IPS-20b (cell line): Measurements from ENCODE around the gene CALN1.

Source experiments
- H3K27ac ChIP-seq: one replicate; pipeline ENCODE4 v1.5.1; 2013; ENCODE audit warnings: low read length
- H3K27me3 ChIP-seq: 2 replicates; pipeline ENCODE4 v1.6.1; 2013; ENCODE audit warnings: mild to moderate bottlenecking, low read length, inconsistent platforms; ENCODE audit not compliant: insufficient read depth
- H3K36me3 ChIP-seq: 2 replicates; pipeline ENCODE4 v1.6.1; 2013; ENCODE audit warnings: low read depth, mild to moderate bottlenecking, inconsistent platforms, low read length, moderate library complexity; ENCODE audit not compliant: insufficient read depth
- H3K4me1 ChIP-seq: 2 replicates; pipeline ENCODE4 v1.6.1; 2013; ENCODE audit warnings: mild to moderate bottlenecking, control low read depth, inconsistent platforms, low read length, moderate library complexity; ENCODE audit not compliant: insufficient read depth
- H3K4me3 ChIP-seq: 2 replicates; pipeline ENCODE4 v1.5.1; 2013; ENCODE audit warnings: mild to moderate bottlenecking, low read length, inconsistent platforms
- H3K9ac ChIP-seq: 2 replicates; pipeline ENCODE4 v1.6.1; 2013; ENCODE audit warnings: low read depth, mild to moderate bottlenecking, inconsistent platforms, low read length, moderate library complexity
- H3K9me3 ChIP-seq: 2 replicates; pipeline ENCODE4 v1.6.1; 2013; ENCODE audit warnings: mild to moderate bottlenecking, low read depth, low read length, inconsistent platforms; ENCODE audit not compliant: insufficient read depth

The CALN1 gene

DNA sequence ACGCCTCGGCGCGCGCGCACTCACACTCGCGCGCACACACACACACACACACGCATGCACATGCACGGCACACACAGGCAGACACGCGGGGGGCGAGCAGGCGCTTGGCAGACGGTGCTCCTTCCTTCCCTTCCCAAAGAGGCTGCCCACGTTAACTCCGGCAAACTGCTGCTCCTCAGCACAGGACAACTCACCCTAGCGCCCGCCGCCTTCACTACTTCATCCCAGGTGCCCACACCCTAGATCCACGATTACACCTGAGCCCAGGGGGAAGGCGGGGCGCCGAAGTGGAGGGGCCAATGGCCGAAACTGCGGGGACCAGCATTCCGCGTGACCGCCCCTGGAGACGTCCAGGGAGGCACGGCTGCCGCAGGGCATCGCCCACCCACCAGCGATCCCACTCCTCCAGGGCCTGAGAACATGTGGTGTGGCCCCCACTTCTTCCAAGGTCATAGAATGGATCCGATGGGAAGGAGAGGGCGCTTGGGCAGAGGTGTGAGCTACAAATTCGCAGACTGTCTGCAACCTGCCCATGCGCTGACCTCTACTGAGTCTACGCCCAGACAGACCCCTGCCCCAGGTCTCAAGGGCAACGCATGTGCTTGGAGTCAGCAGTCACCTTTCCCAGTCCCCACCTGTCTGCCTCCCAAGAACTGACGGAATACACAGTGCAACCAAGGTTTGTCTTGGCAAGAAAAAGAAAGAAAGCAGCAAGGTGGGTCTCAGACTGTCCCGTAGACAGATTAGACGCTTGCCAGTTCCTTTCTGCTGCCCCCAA lies 74.6 kb downstream of the CALN1 start:
- Histone ChIP-seq H3K9me3 (no peaks in the 10 kb centered on the region), H3K4me3 (peak overlapping the region; percentile 85), H3K9ac (peak overlapping the region; percentile 79; the same call in 1 of the 2 replicates), H3K36me3 (no peaks in the 10 kb centered on the region), H3K27me3 (peaks cover 53% of the 10 kb centered on the region), H3K4me1 (peaks cover 7% of the 10 kb centered on the region), H3K27ac (no peak overlapping the region)

- Histone ChIP-seq H3K27ac (no peak overlapping the region), H3K36me3 (no peaks in the 10 kb centered on the region), H3K4me3 (peak overlapping the region; percentile 85), H3K4me1 (peaks cover 7% of the 10 kb centered on the region), H3K27me3 (peaks cover 53% of the 10 kb centered on the region), H3K9me3 (0 out of 2 replicates have a peak, but pooled peaks cover 3% of the 10 kb centered on the region), H3K9ac (peak overlapping the region; percentile 79; the same call in 1 of the 2 replicates)
Observed at GRCh38 chr7:72336632-72337389, 75.3 kb downstream of the CALN1 start.

- Histone ChIP-seq H3K27ac (no peak overlapping the region), H3K9me3 (0 out of 2 replicates have a peak, but pooled peaks cover 3% of the 10 kb centered on the region), H3K4me3 (peak overlapping the region; percentile 85; the same call in 1 of the 2 replicates), H3K9ac (peak overlapping the region; percentile 79; the same call in 1 of the 2 replicates), H3K27me3 (peaks cover 53% of the 10 kb centered on the region), H3K36me3 (no peaks in the 10 kb centered on the region), H3K4me1 (peaks cover 7% of the 10 kb centered on the region)
Observed at GRCh38 chr7:72336382-72336631, 75.8 kb downstream of the CALN1 start.

- Histone ChIP-seq H3K4me1 (peaks cover 7% of the 10 kb centered on the region), H3K27ac (no peak overlapping the region), H3K36me3 (no peaks in the 10 kb centered on the region), H3K9me3 (0 out of 2 replicates have a peak, but pooled peaks cover 3% of the 10 kb centered on the region), H3K4me3 (peak overlapping the region; percentile 85), H3K9ac (peak overlapping the region; percentile 79), H3K27me3 (peaks cover 53% of the 10 kb centered on the region)
Observed at GRCh38 chr7:72335561-72336381, 76.4 kb downstream of the CALN1 start.

DNA sequence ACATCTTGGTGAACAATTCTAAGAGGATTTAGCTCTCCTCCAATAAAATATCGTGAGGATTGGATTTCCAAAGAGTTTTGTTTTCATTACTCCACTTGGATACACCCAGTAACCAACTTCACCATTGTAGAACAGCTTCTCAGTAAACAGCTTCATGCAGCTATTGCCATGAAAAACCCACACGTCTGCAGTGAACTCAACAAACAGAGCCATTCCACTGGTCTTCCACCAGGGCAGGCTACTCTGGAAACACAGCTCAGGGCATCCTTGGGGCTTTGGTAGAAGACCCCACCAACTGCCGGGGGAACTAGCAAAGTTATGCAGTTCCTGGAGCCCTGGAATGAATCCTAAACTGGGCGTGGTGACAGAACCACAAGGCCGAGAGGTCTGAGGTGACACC lies 77.4 kb downstream of the CALN1 start:
- Histone ChIP-seq H3K27me3 (peaks cover 53% of the 10 kb centered on the region), H3K4me3 (no peak overlapping the region), H3K27ac (no peak overlapping the region)

DNA sequence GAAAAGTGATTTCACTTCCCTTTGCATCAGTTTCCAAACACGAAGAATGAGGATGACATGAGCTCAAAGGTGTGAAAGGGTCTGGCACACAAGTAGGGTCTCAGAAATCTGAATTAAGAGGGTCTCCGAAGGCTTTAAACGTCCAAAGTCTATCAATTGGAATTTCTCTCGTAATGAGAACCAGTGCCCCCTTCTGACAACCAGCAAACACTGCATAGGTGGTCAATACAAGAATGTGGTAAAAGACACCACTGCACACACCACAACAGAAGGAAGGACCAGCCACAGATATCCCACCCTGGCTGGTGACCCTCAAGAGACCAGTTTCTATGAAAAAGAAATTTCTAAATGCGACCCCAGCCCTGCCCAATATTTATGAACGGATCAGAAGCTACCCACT lies 78.1 kb downstream of the CALN1 start:
- H3K9ac ChIP-seq: no peak overlapping the region
- H3K36me3 ChIP-seq: no peaks in the 10 kb centered on the region
- H3K4me1 ChIP-seq: peaks cover 7% of the 10 kb centered on the region
- H3K9me3 ChIP-seq: 0 out of 2 replicates have a peak, but pooled peaks cover 3% of the 10 kb centered on the region
- peaks cover 48% of the 10 kb centered on the region for H3K27me3 ChIP-seq
- H3K4me3 ChIP-seq: no peak overlapping the region
- no peak overlapping the region for H3K27ac ChIP-seq

More for the DNA sequence above, 77.4 kb downstream of the CALN1 start:
- Histone ChIP-seq H3K9ac (no peak overlapping the region), H3K9me3 (0 out of 2 replicates have a peak, but pooled peaks cover 3% of the 10 kb centered on the region), H3K36me3 (no peaks in the 10 kb centered on the region), H3K4me1 (peaks cover 7% of the 10 kb centered on the region)

GRCh38 chr7:72326811-72327210 lies 85.3 kb downstream of the CALN1 start:
- Histone ChIP-seq H3K4me3 (no peak overlapping the region), H3K9ac (no peak overlapping the region), H3K4me1 (no peaks in the 10 kb centered on the region), H3K27ac (no peak overlapping the region), H3K27me3 (no peaks in the 10 kb centered on the region), H3K9me3 (no peaks in the 10 kb centered on the region), H3K36me3 (no peaks in the 10 kb centered on the region)

DNA sequence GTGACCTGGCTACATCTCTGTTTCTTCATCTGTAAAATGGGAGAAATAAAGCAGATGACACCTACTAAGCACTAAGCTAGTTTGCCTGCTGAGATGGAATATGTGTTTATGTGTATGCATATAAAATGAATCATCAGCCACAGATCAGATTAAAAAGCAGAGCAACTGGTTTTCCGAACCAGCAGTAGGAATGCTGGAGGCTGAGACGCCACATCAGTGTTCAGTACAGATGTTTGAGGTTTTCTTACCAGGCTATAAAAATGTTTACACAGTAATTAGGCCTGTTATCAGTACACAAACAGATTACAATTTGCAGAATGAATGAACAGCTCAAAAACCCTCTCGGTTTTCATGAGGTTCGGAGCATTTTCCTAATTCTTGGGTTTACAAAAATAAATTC lies 85.8 kb downstream of the CALN1 start:
- Histone ChIP-seq H3K9ac (no peak overlapping the region; the same call in 1 of the 2 replicates), H3K27me3 (no peaks in the 10 kb centered on the region), H3K4me1 (no peaks in the 10 kb centered on the region), H3K27ac (no peak overlapping the region), H3K9me3 (no peaks in the 10 kb centered on the region), H3K36me3 (no peaks in the 10 kb centered on the region), H3K4me3 (no peak overlapping the region)

- Histone ChIP-seq H3K36me3 (no peaks in the 10 kb centered on the region), H3K27ac (no peak overlapping the region), H3K9me3 (no peaks in the 10 kb centered on the region), H3K4me1 (no peaks in the 10 kb centered on the region), H3K4me3 (no peak overlapping the region), H3K27me3 (no peaks in the 10 kb centered on the region), H3K9ac (no peak overlapping the region)
Observed at GRCh38 chr7:72325561-72325960, 86.6 kb downstream of the CALN1 start.

DNA sequence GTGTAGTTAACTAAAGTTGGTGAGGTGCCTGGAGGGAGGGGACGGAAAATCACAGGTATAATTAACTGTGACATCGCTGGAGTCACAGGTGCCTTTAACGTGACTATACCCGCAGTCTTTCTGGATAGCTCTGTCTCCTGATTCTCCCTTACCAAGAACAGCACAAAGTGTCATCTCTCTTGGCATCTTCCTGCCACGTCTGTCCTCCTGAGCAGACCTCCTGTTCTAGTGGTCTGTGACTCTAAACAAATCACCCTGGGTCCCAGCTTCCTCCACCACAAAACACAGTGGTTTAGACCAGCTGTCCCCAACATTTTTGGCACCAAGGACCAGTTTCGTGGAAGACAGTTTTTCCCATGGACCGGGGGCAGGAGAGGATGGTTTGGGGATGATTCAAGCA lies 90.5 kb downstream of the CALN1 start:
- Histone ChIP-seq H3K9me3 (no peaks in the 10 kb centered on the region), H3K4me3 (no peak overlapping the region), H3K27me3 (no peaks in the 10 kb centered on the region), H3K4me1 (peaks cover 3% of the 10 kb centered on the region; the same call in 1 of the 2 replicates), H3K27ac (no peak overlapping the region), H3K9ac (no peak overlapping the region), H3K36me3 (no peaks in the 10 kb centered on the region)

- Histone ChIP-seq H3K36me3 (no peaks in the 10 kb centered on the region), H3K27ac (no peak overlapping the region), H3K9ac (no peak overlapping the region), H3K27me3 (no peaks in the 10 kb centered on the region), H3K4me3 (no peak overlapping the region), H3K4me1 (peaks cover 3% of the 10 kb centered on the region; the same call in 1 of the 2 replicates), H3K9me3 (no peaks in the 10 kb centered on the region)
Observed at GRCh38 chr7:72321081-72321480, 91.1 kb downstream of the CALN1 start.
